Measurements from ENCODE around the gene ACBD4. TPM values are rescaled to one million over a fixed set of nuclear protein-coding genes. Genes with fewer than 3 reads are reported as not detected.

Gene ACBD4
- total and polyA plus RNA-seq, 2 of the 13 experiments (the other 11 are each of a cell fraction or from before 2014, with no cell fraction given), result 16.1 to 26.9 TPM

DNA sequence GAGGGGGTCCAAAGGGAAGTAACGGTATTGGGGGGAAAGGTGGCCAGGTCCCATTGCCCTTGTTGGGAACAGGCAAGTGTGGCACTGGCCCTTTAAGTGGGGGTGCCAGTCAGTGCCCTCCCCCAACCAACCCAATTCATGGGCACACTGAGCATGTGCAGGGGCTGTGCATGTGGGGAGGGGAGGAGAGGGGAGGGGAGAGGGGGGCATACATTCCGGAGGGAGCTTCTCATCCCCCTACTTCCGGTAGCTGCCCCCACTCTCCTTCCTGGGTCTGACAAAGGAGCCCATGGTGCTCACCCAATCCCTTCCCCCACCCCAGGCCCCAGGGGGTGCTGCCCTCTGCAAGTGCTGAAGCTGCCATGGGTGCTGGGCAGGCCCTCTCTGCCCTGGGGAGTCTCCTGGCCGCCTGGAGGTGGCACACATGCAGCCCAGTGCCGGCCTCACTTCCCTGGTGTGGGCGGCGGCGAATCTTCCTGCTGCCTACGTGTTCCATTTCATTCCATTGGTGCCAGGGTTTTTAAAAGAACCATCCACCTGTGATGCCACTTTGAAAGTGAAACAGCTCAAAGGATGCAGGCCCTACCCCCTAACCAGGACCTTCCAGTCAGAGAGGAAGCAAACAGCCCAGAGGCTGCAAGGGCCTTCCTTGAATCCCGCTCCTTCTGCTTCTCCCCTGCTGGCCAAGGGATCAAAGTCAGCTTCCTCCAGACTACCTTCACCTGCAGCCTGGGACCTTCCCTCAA is 37.2 kb downstream of the ACBD4 start (continued):
- TF ChIP-seq, protein P1, sequence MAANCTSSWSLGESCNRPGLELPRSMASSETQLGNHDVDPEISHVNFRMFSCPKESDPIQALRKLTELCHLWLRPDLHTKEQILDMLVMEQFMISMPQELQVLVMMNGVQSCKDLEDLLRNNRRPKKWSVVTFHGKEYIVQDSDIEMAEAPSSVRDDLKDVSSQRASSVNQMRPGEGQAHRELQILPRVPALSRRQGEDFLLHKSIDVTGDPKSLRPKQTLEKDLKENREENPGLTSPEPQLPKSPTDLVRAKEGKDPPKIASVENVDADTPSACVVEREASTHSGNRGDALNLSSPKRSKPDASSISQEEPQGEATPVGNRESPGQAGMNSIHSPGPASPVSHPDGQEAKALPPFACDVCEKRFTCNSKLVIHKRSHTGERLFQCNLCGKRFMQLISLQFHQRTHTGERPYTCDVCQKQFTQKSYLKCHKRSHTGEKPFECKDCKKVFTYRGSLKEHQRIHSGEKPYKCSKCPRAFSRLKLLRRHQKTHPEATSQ (CRISPR knock-in tag; IDR thresholded peaks at IDR 0.05; ENCODE audit: borderline replicate concordance), result no peak
- TF ChIP-seq SMARCC2 (IDR thresholded peaks at IDR 0.05) (no peak), NAIF1 (CRISPR knock-in tag; IDR thresholded peaks at IDR 0.05; ENCODE audit: borderline replicate concordance) (no peak), ZFYVE20 (CRISPR knock-in tag; IDR thresholded peaks at IDR 0.05; ENCODE audit: borderline replicate concordance, low read depth) (0 out of 2 replicates have a peak, but pooled peaks have one; percentile 25), FOXA3 (CRISPR knock-in tag; IDR thresholded peaks at IDR 0.05) (peak; percentile 72), ZNF143 (CRISPR knock-in tag; IDR thresholded peaks at IDR 0.05) (peak; percentile 48; the same call in 1 of the 2 replicates), ARNTL (CRISPR knock-in tag; IDR thresholded peaks at IDR 0.05) (peak; percentile 65; the same call in 1 of the 2 replicates), MIXL1 (CRISPR knock-in tag; IDR thresholded peaks at IDR 0.05) (0 out of 2 replicates have a peak, but pooled peaks have one; percentile 34), RFXAP (CRISPR knock-in tag; IDR thresholded peaks at IDR 0.05; ENCODE audit: borderline replicate concordance) (0 out of 2 replicates have a peak, but pooled peaks have one; percentile 18), ZC3H13 (CRISPR knock-in tag; IDR thresholded peaks at IDR 0.05) (no peak), TBL1XR1 (IDR thresholded peaks at IDR 0.05; ENCODE audit: borderline replicate concordance, low read length, partially characterized antibody) (no peak), SIX1 (CRISPR knock-in tag; IDR thresholded peaks at IDR 0.05; ENCODE audit: borderline replicate concordance) (no peak), MAF1 (CRISPR knock-in tag; IDR thresholded peaks at IDR 0.05; ENCODE audit: borderline replicate concordance) (peak; percentile 82; the same call in 1 of the 2 replicates), ZKSCAN1 (IDR thresholded peaks at IDR 0.05; ENCODE audit: low read length) (no peak), ZNF3 (CRISPR knock-in tag; IDR thresholded peaks at IDR 0.05) (no peak), POLR2AphosphoS5 (IDR thresholded peaks at IDR 0.05; ENCODE audit: low read depth, low read length) (peak; percentile 73), PHF21A (CRISPR knock-in tag; IDR thresholded peaks at IDR 0.05) (peak; percentile 23; the same call in 1 of the 2 replicates), MEF2D (CRISPR knock-in tag; IDR thresholded peaks at IDR 0.05) (no peak), ZNF629 (CRISPR knock-in tag; conservative IDR thresholded peaks at IDR 0.05) (no peak), SAFB2 (CRISPR knock-in tag; IDR thresholded peaks at IDR 0.05; ENCODE audit: borderline replicate concordance, low read depth) (peak; percentile 0; the same call in 1 of the 2 replicates), MTF2 (CRISPR knock-in tag; IDR thresholded peaks at IDR 0.05; ENCODE audit: borderline replicate concordance) (no peak)
- TF ChIP-seq, protein P2, sequence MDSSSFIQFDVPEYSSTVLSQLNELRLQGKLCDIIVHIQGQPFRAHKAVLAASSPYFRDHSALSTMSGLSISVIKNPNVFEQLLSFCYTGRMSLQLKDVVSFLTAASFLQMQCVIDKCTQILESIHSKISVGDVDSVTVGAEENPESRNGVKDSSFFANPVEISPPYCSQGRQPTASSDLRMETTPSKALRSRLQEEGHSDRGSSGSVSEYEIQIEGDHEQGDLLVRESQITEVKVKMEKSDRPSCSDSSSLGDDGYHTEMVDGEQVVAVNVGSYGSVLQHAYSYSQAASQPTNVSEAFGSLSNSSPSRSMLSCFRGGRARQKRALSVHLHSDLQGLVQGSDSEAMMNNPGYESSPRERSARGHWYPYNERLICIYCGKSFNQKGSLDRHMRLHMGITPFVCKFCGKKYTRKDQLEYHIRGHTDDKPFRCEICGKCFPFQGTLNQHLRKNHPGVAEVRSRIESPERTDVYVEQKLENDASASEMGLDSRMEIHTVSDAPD (CRISPR knock-in tag; IDR thresholded peaks at IDR 0.05), result no peak
- TF ChIP-seq, protein P3, sequence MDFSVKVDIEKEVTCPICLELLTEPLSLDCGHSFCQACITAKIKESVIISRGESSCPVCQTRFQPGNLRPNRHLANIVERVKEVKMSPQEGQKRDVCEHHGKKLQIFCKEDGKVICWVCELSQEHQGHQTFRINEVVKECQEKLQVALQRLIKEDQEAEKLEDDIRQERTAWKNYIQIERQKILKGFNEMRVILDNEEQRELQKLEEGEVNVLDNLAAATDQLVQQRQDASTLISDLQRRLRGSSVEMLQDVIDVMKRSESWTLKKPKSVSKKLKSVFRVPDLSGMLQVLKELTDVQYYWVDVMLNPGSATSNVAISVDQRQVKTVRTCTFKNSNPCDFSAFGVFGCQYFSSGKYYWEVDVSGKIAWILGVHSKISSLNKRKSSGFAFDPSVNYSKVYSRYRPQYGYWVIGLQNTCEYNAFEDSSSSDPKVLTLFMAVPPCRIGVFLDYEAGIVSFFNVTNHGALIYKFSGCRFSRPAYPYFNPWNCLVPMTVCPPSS (IDR thresholded peaks at IDR 0.05), result no peak
- TF ChIP-seq, protein P4, sequence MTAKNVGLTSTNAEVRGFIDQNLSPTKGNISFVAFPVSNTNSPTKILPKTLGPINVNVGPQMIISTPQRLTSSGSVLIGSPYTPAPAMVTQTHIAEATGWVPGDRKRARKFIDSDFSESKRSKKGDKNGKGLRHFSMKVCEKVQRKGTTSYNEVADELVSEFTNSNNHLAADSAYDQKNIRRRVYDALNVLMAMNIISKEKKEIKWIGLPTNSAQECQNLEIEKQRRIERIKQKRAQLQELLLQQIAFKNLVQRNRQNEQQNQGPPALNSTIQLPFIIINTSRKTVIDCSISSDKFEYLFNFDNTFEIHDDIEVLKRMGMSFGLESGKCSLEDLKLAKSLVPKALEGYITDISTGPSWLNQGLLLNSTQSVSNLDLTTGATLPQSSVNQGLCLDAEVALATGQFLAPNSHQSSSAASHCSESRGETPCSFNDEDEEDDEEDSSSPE (CRISPR knock-in tag; IDR thresholded peaks at IDR 0.05), result 0 out of 2 replicates have a peak, but pooled peaks have one; percentile 17
- TF ChIP-seq, protein P5, sequence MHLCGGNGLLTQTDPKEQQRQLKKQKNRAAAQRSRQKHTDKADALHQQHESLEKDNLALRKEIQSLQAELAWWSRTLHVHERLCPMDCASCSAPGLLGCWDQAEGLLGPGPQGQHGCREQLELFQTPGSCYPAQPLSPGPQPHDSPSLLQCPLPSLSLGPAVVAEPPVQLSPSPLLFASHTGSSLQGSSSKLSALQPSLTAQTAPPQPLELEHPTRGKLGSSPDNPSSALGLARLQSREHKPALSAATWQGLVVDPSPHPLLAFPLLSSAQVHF (CRISPR knock-in tag; IDR thresholded peaks at IDR 0.05), result no peak
